Limb (tissue), 2 donors: Measurements from ENCODE around the gene RERE.

Source experiments
- DNase-seq, 2 donors: peaks; one replicate each; pipeline ENCODE4 v3.0.0-alpha.2; 2016; ENCODE audit errors: extremely low spot score in 2 of 2

Gene RERE

DNA sequence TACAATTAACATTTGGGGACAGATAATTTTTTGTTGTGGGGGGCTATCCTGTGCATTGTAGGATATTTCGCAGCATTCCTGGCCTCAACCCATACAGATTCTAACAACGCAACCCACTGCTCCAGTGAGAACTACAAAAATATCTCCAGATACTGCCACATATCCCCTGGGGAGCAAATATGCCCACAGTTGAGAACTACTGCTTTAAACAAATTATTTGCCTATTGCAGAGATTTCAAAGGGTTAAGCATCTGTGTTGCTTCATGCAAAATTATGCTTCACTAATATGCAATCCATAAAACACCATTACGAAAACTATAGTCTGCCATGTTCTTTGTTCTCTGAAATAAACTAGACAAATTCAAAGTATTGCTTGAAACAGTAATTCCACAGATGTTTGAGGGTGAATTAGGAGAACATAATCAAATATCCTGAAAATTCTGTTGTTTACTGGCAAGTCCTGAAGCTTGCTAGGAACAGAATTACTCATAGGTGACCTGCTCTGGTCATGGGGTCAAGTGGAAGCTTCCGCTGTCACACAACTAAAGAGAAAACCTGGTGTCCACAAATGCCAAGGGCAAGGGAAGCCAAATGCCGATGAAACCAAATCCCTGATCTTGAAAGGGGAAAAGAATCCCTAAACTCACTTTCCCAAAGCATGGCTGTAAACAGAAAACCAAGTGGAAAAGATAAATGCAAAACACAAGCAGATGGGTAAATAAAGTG is 149.4 kb downstream of the RERE start:
- no peak for DNase-seq

DNA sequence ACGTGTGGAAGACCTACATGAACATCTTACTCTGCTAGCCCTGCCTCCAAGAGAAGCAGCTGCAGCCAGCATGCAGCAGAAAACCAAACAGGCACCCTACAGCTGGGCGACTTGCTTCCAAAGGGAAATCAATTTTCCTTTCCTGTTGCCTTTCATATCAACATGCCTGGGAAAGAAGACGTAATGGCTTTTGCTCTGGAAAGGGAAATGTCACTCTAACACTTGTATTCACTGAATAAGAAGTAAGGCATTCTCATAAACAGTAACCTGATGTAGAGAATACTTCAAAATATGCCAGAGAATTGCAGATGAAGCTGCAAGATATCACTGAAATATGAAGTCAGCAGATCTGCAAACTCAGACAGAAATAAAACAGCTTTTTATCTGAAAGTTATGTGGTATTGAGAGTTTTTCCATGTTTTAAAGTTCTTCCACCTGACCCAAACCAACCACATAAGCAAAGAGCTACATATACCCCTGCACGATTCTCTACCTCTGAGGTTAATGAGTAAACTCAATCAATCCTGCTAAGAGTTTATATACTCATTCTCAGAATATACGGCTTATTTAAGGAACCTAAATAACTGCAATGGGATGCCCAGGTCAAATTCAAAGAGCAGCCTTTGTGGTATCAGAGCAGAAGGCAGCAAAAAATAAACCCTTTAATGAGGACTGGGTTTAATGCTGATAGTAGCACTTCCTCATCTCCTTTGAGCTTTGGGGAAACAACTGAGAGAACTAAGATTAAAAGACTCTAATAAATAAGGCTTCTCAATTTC is 150.9 kb downstream of the RERE start:
- no peak for DNase-seq

DNA sequence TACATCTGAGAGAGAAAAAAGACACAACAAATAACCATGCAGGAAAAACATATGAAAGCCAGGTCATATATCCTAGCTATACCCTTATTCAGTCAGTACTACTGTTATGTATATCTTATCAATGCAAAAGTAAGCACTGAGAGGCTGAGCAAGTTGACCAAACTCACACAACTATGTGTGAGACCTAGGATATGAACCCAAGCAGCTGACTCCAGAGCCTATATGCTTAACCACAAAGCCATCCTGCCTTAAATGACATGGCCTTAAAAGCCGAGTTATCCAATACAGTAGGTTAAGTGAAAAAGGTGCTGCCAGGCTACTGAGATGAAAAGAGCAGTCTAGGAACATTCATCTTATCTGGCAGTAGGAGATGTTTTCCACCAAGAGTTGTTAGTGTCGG is 151.6 kb downstream of the RERE start:
- DNase-seq = no peak

DNA sequence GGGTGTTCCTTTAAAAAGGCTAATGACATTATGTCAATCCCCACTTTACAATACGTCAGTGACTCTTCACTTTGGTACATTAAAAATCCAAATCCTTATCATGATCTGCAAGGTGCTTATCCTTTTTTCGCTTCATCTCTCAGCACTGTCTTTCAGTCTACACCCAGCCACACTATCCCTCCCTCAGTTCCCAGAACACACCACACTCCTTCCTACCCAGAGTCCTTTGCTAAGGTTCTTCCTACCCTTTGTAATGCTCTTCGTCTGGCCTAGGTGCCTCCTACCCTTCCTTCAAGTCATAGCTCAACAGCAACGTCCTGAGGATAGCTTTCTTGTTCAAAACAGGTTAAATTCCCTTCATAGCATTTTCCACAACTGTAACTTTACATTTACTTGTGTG is 152.6 kb downstream of the RERE start:
- DNase-seq = no peak

DNA sequence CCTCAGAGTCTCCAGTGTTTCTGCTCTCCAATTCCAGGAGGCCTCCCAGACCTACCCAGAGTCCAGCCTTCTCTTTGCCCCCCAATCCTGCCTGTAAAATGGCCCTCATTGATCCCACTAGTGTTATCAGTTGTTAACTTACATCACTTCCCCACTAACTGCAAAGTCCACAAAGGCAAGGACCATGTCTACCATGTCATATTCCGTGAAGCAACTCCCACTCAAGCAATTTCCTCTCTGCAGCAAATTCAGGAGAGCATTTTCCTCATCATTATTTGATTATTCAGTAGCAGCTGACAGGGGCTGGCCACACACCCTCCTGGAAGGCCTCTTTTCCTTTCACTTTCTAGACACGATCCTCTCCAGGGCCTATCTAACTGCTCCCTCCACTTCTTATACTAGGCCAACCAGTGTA is 153.5 kb downstream of the RERE start:
- no peak for DNase-seq

DNA sequence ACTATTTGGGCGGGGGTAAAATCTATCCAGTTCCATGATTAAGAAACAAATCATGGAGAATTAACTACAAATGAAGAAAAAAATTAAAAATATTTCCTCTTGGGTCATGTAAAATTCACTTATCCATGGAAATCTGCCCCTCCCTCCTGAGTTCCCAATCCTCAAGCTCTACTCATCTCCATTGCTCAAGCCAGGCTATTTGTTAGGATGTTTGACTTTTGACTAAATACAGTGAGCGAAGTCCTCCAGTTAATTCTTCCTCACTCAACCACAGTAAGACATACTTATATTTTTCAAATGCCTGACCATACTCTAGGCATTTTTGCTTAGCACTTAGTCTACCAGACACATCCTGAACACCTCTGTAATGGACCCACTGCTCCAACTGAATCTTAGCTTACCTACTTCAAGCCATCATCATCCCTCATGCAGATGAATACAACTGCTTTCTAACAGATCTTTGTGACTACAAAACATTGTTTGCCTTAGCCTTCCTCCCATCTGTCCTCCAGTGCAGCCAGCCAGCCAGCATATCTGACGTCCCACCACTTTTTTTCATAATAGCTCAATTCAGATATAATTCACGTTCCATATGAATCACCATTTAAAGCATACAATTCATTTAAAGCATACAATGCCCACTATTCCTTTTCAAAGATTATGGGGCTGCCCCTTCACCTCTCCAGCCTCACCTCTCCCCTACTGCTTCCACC is 154.2 kb downstream of the RERE start:
- DNase-seq = no peak

DNA sequence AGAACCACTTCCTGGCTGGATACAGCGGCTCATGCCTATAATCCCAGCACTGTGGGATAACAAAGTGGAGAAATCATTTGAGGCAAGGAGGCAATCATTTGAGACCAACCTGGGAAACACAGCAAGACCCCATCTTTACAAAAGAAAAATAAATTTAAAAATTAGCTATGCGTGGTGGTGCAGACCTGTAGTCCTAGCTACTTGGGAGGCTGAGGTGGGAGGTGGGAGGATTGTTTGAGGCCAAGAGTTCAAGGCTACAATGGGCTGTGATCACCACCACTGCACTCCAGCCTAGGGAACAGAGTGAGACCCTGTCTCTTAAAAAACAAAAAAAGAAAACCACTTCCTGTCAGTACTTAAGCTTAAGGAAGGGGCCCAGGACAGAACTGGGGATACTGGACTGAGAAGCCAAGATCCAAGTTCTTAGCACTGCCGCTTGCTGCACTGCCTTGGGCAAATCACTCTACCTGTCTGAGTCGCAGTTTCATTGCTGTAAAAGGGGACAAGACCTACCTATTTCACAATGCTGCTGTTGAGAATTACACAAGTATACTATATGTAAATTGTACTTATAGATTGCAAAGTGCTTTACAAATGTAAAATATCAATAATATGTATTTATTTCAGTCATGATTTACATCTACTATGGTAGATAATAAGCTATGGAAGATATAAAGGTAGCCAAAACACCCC is 154.9 kb downstream of the RERE start:
- DNase-seq = no peak

DNA sequence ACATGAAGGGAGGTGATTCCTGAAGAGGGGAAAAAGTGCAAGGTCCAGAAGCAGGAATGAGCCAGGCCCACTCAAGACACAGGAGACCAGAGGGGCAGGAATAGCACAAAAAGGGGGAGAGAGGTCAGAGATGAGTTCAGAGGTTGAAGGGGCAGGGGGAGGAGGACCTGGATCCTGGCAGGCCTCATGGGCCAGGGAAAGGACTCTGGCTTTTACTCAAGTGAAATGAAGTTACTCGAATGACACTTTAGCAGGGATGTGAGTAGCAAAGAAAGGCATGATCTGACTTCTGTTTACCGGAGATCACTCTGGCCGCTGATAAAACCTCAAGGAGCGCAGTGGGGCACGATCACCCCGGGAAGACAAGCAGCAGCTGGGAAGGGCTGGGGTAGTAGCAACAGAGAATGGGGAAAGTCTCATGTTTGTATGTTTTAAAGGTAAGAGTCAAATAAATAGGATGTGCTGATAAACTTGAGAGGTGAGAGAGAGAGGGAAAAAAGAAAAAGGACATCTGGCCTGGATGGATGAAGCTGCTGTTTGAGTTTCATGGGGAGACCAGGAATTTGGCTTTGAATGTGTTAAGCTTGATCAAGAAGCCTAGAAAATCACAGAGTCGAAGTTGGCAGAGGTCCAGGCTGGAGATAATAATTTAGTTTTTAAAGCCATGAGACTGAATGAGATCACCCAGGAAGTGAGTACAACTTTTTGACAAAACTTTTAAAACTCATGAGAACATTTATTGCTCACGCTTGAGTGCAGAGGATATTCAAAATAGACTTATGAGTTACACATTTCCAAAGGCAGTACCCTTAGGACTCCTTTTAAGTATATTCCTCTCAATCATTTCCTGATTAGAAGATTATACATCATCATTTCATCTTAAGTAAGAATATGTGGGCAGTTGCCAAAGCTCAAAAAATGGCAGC is 156.0 kb downstream of the RERE start:
- peak in 1 of 2 donors; percentile 61 for DNase-seq

DNA sequence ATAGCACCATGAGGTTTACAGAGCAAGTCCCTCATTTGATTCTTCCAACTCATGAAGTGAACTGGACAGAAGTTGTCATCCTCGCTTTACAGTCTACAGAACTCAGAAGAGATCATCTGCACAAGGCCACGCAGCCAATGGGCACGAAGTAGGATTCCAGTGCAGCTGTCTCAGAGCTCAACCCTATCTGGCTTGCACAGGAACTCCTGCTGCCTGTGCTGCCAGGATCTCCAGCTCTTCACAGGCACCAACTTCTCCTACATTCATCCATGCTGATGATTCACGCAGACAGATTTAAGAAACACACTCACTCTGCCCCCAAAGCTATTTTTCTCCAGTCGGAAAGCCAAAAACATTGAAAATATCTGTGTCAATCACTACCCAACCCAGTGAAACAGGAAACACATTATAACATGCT is 157.0 kb downstream of the RERE start:
- DNase-seq = peak; percentile 40 to 65

DNA sequence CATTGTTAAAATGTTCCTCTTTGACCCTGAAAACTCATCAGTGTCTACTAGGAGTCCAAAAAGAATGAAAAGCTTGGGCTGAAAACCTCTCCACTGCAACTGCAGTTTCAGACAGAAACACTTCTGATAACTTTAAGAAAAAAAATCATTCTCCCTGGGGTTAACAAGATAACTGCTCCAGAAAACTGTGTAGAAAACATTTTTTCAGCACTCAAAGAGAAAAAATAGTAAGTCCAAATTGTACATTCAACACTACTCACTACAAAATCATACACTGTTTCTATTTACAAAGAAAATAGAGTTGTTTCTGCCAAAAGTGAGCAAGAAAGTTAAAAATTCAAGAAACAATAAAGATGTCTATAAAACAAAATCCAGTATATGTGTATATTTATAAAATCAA is 157.8 kb downstream of the RERE start:
- no peak for DNase-seq

DNA sequence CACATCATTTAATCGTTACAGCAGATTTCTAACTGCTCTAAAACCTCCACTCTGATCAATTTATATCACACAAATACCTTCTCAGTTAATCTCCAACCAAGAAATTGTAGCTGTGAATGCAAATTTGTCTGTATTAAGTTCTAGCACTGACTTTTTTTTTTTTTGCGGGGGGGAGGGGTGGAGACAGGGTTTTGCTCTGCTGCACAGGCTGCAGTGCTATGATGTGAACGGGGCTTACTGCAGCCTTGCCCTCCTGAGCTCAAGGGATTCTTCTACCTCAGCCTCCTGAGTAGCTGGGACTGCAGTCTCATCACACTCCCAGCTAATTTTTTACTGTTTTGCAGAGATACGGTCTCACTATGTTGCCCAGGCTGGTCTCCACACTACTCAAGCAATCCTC is 163.6 kb downstream of the RERE start:
- no peak for DNase-seq

DNA sequence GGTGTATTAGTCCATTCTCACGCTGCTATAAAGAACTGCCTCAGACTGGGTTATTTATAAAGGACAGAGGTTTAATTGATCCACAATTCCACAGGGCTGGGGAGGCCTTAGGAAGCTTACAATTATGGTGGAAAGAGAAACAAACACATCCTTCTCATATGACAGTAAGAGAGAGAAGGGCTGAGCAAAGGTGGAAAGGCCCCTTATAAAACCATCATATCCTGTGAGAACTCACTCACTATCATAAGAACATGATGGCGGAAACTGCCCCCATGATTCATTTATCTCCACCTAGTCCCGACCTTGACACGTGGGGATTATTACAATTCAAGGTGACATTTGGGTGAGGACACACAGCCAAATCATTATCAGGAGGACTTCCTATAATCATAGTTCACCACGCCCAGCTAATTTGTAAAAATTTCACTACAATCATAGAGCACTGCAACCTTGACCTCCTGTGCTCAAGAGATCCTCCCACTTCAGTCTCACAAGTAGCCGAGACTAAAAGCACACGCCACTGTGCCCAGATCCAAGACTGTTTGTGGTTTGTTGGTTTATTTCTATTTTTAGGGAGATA is 164.9 kb downstream of the RERE start:
- DNase-seq = no peak

DNA sequence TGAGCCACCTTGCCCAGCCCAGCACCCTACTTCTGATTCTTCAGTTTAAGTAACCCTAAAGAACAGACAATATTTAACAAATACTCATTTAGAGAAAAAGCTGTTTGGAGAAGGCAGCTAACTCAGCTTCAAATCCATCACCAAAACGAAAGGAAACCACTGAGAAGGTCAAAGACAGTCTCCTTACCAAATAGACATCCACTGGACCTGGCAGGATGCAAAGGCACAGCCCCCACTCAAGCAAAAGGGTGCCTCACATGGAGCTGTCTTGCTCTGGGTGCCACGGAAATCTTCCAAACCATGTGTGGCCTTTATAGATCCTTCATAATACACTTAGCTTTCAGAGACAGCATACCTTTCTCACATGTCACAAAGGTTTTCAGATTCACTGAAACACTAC is 165.5 kb downstream of the RERE start:
- DNase-seq = no peak

DNA sequence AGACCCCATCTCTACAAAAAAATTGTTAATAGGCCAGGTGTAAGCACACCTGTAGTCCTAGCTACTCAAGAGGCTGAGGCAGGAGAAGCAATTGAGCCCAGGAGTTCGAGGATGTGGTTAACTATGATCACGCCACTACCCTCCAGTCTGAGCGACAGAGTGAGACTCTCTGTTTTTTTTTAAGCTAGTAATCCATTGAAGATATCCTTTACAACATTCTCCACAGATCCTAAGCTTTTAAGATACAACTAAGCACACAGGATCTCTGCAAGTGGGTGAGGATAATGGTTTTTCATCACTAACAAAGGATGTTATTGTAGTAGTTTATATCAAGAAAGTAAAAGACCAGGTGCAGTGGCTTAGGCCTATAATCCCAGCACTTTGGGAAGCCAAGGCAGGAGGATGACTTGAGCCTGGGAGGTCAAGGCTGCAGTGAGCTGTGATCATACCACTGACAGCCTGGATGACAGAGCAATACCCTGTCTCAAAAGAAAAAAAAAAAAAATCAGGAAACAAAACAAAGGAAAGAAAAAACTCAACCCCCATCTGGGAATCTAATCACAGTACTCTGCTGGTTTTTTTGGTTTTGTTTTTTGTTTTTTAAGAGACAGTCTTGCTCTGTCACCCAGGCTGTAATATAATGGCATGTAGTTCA is 166.1 kb downstream of the RERE start:
- no peak for DNase-seq

DNA sequence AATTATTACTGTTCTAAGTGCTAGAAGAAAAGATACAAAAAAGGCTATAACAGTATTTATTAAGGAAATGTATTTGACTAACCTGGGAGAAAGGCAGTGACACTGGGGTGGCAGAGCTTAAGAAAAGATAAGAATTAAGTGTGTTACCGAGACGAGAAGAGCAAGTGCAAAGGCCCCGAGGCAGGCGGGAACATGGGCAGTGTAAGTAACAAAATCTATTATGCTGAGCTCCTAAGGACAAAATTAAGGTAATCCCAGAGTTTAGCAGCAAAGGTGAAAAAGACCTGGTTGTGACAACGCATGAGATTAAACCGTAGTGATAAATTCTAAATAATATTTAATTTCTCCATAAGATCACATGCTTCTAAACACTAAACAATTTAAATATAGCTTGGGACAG is 167.6 kb downstream of the RERE start:
- DNase-seq = no peak

DNA sequence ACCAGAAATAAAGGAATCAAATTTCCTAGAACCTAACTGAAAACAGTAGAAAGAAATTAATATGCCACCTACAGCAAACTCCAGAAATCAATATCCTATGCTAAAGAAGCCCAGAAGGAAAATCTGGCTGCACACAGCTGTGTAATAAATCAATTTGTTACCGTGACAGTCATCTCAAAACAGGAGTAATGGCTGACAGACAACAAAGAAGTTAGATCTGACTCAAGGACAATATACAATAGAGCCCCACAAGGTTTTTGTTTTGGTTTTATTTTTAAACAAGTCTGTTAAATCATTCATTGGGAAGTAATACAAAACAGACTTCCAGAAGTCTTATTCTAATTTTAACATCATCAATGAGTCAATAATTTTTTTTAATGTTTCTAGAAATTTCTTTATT is 168.4 kb downstream of the RERE start:
- no peak for DNase-seq

DNA sequence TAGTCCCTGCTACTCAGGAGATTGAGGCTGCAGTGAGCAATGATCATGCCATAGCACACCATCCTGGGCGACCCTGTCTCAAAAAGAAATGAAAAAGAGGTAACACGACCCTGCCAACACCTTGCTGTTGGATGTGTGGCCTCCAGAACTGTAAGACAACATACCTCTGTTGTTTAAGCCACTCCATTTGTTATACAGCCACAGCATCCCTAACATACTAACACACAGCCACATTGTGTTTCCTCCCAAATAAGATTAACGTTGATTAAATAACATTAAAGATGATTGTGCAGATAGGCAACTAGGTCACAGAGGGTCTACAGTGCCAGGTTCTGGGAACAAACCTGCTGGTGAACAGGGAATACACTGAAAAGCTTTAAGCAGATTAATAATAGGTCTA is 170.4 kb downstream of the RERE start:
- DNase-seq = no peak

DNA sequence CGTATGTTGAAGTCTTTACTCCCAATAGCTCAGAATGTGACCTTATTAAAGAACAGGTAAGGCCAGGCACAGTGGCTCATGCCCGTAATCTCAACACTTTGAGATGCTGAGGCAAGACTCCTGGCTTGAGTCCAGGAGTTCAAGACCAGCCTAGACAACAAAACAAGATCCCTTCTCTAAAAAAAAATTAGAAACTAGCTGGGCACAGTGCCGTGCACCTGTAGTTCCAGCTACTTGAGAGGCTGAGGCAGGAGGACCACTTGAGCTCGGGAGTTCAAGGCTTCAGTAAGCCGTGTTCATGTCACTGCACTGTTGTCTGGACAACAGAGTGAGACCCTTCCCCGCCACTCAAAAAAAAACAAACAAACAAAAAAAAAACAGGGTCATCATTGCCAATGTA is 171.3 kb downstream of the RERE start:
- DNase-seq = no peak

DNA sequence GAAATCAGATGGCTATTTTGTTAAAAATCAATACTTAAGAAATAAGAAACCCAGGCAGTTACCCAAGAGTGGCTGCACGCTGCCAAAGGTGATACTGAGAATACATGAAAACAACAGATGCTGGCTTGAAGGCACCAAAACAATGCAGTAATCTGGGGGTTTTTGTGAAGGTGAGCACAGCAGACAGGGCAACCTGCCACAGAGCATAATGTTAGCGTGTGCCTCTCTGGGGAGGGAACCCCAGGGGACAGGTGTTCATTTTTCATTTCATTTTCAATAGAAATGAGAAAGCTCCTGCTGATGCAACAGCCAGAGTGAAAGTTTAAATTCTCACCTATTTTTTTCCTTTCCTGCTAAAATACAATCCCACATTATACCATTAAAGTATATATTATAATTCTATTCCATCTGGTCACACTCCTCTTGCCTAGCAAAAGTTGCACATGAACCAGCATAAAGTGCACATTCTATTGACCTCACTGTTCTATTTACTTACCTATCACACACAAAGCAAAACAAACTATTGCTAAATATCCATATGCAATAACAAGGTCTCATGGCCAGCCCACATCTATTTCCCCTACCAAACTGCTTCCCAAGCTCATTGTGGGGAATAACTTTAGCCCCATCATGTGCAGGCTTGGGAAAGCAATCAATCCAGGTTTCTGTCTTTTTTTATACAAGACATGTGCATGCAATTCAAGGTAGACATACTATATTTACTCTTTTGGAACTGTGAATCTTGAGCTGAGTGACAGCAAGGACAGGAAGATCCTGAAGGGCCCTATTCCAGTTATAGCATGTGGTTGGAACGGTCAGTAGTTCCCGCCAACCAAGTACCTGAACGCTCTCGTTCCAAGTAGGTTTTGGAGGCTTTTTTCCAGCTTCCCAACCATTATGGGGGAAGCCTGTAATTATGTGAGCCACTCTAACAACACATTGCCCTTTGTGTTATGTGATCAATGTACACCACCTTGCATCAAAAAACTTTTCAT is 173.6 kb downstream of the RERE start:
- no peak for DNase-seq
